Endothelial cell of umbilical vein (primary cell): ENCODE results near the gene C14orf119.

ENCODE experiments used
- EZH2 ChIP-seq: IDR thresholded peaks from 2 replicates; pipeline ENCODE4 v1.6.1; 2012; ENCODE audit warnings: borderline replicate concordance, low read depth, mild to moderate bottlenecking, moderate library complexity, low read length, inconsistent platforms; ENCODE audit not compliant: severe bottlenecking
- GATA2 ChIP-seq: IDR thresholded peaks from 2 replicates; pipeline ENCODE4 v1.7.0; 2011; ENCODE audit warnings: low read depth, mild to moderate bottlenecking, moderate library complexity, mixed read lengths, low read length; ENCODE audit not compliant: insufficient read length, insufficient read depth
- POLR2A ChIP-seq: IDR thresholded peaks from 2 replicates; pipeline ENCODE4 v1.6.1; 2012; ENCODE audit warnings: low read depth, mild to moderate bottlenecking, control low read depth, low read length
- POLR2AphosphoS5 ChIP-seq: IDR thresholded peaks from 2 replicates; pipeline ENCODE4 v1.6.1; 2012; ENCODE audit warnings: low read depth, mild to moderate bottlenecking, control low read depth, low read length, moderate library complexity; ENCODE audit not compliant: insufficient read depth
- TF ChIP-seq, protein P1 (sequence below), 2 donors: IDR thresholded peaks; 1 replicate in 1 of 2; 2 replicates in 1 of 2; pipeline ENCODE4 v1.5.1; 2011; ENCODE audit warnings: low read length in 2 of 2, mild to moderate bottlenecking in 2 of 2, moderate library complexity in 2 of 2, control low read depth in 1 of 2, inconsistent platforms in 1 of 2, low read depth in 1 of 2; ENCODE audit not compliant: insufficient read depth in 1 of 2; ENCODE audit errors: extremely low read depth in 1 of 2
- TF ChIP-seq, protein P2 (sequence below): IDR thresholded peaks from 2 replicates; pipeline ENCODE4 v1.6.1; 2011; ENCODE audit not compliant: insufficient read depth, insufficient read length

DNA sequence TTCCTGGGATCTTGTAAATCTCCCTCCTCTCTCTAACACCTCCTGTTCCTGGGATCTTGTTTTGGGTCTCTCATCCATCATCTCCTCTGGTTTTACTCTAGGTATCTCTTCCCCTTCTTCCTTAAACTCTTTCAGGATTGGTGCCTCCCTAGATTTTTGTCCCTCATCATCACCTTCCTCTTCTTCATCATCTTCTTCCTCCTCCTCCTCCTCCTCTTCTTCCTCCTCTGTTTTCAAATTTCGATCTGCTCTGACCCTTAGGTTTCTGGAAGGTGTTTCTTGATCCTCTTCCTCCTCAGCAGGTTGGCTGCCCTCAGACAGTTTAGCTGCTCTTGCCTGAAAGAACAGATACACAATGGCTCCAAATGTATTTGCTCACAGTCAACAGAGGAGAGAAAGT lies 14.8 kb upstream of the C14orf119 start:
- TF ChIP-seq, protein P1, sequence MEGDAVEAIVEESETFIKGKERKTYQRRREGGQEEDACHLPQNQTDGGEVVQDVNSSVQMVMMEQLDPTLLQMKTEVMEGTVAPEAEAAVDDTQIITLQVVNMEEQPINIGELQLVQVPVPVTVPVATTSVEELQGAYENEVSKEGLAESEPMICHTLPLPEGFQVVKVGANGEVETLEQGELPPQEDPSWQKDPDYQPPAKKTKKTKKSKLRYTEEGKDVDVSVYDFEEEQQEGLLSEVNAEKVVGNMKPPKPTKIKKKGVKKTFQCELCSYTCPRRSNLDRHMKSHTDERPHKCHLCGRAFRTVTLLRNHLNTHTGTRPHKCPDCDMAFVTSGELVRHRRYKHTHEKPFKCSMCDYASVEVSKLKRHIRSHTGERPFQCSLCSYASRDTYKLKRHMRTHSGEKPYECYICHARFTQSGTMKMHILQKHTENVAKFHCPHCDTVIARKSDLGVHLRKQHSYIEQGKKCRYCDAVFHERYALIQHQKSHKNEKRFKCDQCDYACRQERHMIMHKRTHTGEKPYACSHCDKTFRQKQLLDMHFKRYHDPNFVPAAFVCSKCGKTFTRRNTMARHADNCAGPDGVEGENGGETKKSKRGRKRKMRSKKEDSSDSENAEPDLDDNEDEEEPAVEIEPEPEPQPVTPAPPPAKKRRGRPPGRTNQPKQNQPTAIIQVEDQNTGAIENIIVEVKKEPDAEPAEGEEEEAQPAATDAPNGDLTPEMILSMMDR (IDR thresholded peaks at IDR 0.05; ENCODE audit: extremely low read depth in 1 of 2, insufficient read depth in 1 of 2, low read depth in 1 of 2, low read length in 2 of 2), result no peak
- TF ChIP-seq POLR2A (no peak), POLR2AphosphoS5 (no peak), GATA2 (no peak), EZH2 (no peak)
- TF ChIP-seq, protein P2, sequence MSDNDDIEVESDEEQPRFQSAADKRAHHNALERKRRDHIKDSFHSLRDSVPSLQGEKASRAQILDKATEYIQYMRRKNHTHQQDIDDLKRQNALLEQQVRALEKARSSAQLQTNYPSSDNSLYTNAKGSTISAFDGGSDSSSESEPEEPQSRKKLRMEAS, result no peak
